Measurements from ENCODE around the gene STK17A. TPM values are rescaled to one million over a fixed set of nuclear protein-coding genes. Genes with fewer than 3 reads are reported as not detected.

Gene STK17A
- total RNA-seq, 1 experiment from 2014 or later: 9.8 TPM

DNA sequence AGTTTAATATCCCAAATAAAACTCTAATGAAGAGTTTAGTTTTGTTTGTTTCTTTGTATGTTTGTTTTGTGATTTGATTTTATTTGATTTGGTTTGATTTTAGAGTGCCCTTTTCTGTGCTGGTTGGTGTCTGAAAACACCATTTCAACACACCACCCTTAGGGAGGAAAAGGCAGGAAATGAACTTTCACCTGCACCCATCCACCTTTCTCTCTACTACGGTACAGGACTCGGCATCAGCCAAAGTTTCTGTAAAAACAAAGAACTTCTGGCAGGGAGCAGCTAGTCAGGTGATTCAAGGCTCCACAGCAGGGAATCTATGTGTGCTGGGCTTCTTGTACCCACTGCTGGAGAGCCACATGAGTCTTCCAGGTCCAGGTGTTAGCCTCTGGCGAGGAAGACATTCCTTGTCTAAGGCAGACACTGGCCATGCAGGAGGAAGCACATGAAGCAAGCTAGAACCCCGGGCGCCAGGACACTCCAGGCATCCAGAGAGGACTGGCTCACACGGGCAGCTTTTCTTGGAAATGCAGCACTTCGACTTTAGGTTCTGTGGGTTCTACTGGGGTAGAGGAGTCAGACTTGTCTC is 22.1 kb upstream of the STK17A start:
- Mint-ChIP-seq H3K4me1 (peaks cover 6 to 13% of the 10 kb centered on the region in 2 experiments), H3K4me3 (no peak overlapping the region), H3K36me3 (ENCODE audit: insufficient read depth in 1 of 3, low read depth in 3 of 3) (no peaks in the 10 kb centered on the region), H3K9me3 (no peaks in the 10 kb centered on the region), H3K27ac (0 out of 7 replicates have a peak overlapping the region, but pooled peaks of 1 of the 3 experiments have one; percentile 65), H3K27me3 (ENCODE audit: low read depth) (peaks cover 2% of the 10 kb centered on the region; the same call in 1 of the 2 replicates)
- H2BK5ac ChIP-seq (ENCODE audit: insufficient read length, low read length): no peak overlapping the region
- no peaks in the 10 kb centered on the region for H4K20me1 ChIP-seq (ENCODE audit: control insufficient read depth, insufficient read depth, insufficient read length)
- H2BK120ac ChIP-seq (ENCODE audit: low read depth, low read length, poor library complexity, severe bottlenecking): no peak overlapping the region
- H4K5ac ChIP-seq (ENCODE audit: insufficient read length, low read depth, low read length): no peak overlapping the region
- H3K56ac ChIP-seq (ENCODE audit: insufficient read length, low read depth, low read length): no peak overlapping the region
- H3K4me2 ChIP-seq (ENCODE audit: insufficient read depth, insufficient read length, low read length): no peak overlapping the region
- H3K9ac ChIP-seq (ENCODE audit: extremely low read depth, insufficient read length, low read length): no peak overlapping the region
- no peak overlapping the region for H2AFZ ChIP-seq (ENCODE audit: low read length)
- H3K4me1 ChIP-seq (ENCODE audit: insufficient read depth, low read length): no peaks in the 10 kb centered on the region; the same call in 1 of the 2 replicates
- no CpG with 5 or more reads among the region's 7 CpGs for WGBS (ENCODE audit: extremely low coverage, insufficient read length, low lambda C conversion rate)
- TF ChIP-seq, protein P1, sequence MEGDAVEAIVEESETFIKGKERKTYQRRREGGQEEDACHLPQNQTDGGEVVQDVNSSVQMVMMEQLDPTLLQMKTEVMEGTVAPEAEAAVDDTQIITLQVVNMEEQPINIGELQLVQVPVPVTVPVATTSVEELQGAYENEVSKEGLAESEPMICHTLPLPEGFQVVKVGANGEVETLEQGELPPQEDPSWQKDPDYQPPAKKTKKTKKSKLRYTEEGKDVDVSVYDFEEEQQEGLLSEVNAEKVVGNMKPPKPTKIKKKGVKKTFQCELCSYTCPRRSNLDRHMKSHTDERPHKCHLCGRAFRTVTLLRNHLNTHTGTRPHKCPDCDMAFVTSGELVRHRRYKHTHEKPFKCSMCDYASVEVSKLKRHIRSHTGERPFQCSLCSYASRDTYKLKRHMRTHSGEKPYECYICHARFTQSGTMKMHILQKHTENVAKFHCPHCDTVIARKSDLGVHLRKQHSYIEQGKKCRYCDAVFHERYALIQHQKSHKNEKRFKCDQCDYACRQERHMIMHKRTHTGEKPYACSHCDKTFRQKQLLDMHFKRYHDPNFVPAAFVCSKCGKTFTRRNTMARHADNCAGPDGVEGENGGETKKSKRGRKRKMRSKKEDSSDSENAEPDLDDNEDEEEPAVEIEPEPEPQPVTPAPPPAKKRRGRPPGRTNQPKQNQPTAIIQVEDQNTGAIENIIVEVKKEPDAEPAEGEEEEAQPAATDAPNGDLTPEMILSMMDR (conservative IDR thresholded peaks at IDR 0.05): no peak
- no peak overlapping the region for H3K18ac ChIP-seq (ENCODE audit: insufficient read length, low read depth, low read length)
- H3K79me1 ChIP-seq (ENCODE audit: insufficient read depth, low read depth, low read length, poor library complexity, severe bottlenecking): no peaks in the 10 kb centered on the region
- no peak overlapping the region for H2AK5ac ChIP-seq (ENCODE audit: insufficient read length, low read length)
- no peak overlapping the region for H3K14ac ChIP-seq (ENCODE audit: insufficient read depth, low read length)
- H4K91ac ChIP-seq (ENCODE audit: insufficient read length, low read depth, low read length): no peak overlapping the region
- H2BK12ac ChIP-seq (ENCODE audit: insufficient read length, low read depth, low read length): no peak overlapping the region
- H3K79me2 ChIP-seq (ENCODE audit: insufficient read depth, low read length): no peaks in the 10 kb centered on the region
- H4K8ac ChIP-seq (replicated peaks; ENCODE audit: insufficient read length, low read depth, low read length): no peak overlapping the region
- no peak for DNase-seq
- H3K27ac ChIP-seq (ENCODE audit: insufficient read length, low read depth, low read length): no peak overlapping the region
- H3K23me2 ChIP-seq (ENCODE audit: insufficient read length, low read depth, low read length, poor library complexity, severe bottlenecking): no peaks in the 10 kb centered on the region
- no peak overlapping the region for H3T11ph ChIP-seq (ENCODE audit: low read length)
- no peak overlapping the region for H3K4ac ChIP-seq (ENCODE audit: low read depth, low read length)
- no peaks in the 10 kb centered on the region for H3K9me3 ChIP-seq (ENCODE audit: control insufficient read depth, low read depth, low read length)
- H2BK20ac ChIP-seq (ENCODE audit: low read depth, low read length, poor library complexity, severe bottlenecking): no peak overlapping the region
- H2BK15ac ChIP-seq (ENCODE audit: low read depth, low read length): no peak overlapping the region
- H3K23ac ChIP-seq (ENCODE audit: insufficient read length, low read depth, low read length): no peak overlapping the region
- H3K27me3 ChIP-seq (ENCODE audit: insufficient read depth, low read length): no peaks in the 10 kb centered on the region

Measured in H9 (cell line).